Osteoblast (primary cell): ENCODE measurements around the gene SHROOM2. TPM values are rescaled to one million over a fixed set of nuclear protein-coding genes. Genes with fewer than 3 reads are reported as not detected.

ENCODE experiments used
- DNase-seq: peaks from one replicate; pipeline ENCODE4 v3.0.0; 2011; ENCODE audit warnings: low spot score, mixed read lengths; ENCODE audit not compliant: insufficient read length; ENCODE audit errors: missing footprints
- H2AFZ ChIP-seq: 2 replicates; pipeline ENCODE4 v1.6.0; 2011; ENCODE audit warnings: mild to moderate bottlenecking, low read length
- H3K27ac ChIP-seq: 2 replicates; pipeline ENCODE4 v1.5.1; 2011; ENCODE audit warnings: mild to moderate bottlenecking, low read depth, low read length, moderate library complexity
- H3K27me3 ChIP-seq: 2 replicates; pipeline ENCODE4 v1.6.0; 2012; ENCODE audit warnings: mild to moderate bottlenecking, control low read depth, inconsistent platforms, low read length, moderate library complexity; ENCODE audit not compliant: insufficient read depth
- H3K36me3 ChIP-seq: 2 replicates; pipeline ENCODE4 v1.5.1; 2011; ENCODE audit warnings: mild to moderate bottlenecking, low read length, control low read depth, moderate library complexity; ENCODE audit not compliant: insufficient read depth
- H3K4me1 ChIP-seq: 2 replicates; pipeline ENCODE4 v1.5.1; 2011; ENCODE audit warnings: mild to moderate bottlenecking, low read length, control low read depth, moderate library complexity; ENCODE audit not compliant: insufficient read depth
- H3K4me2 ChIP-seq: 2 replicates; pipeline ENCODE4 v1.6.0; 2011; ENCODE audit warnings: mild to moderate bottlenecking, low read length; ENCODE audit not compliant: insufficient read depth
- H3K4me3 ChIP-seq: fragments of 200-600 bp; sonication (generic); 3 replicates; pipeline ENCODE4 v1.5.1; 2012; ENCODE audit warnings: mild to moderate bottlenecking, low read length, inconsistent platforms; ENCODE audit not compliant: insufficient read depth
- H3K79me2 ChIP-seq: 2 replicates; pipeline ENCODE4 v1.6.0; 2012; ENCODE audit warnings: mild to moderate bottlenecking, low read length, control low read depth, inconsistent platforms; ENCODE audit not compliant: insufficient read depth
- H3K9me3 ChIP-seq: 2 replicates; pipeline ENCODE4 v1.5.1; 2011; ENCODE audit warnings: low read depth, low read length, control low read depth
- H4K20me1 ChIP-seq: 2 replicates; pipeline ENCODE4 v1.6.0; 2012; ENCODE audit warnings: mild to moderate bottlenecking, low read length, control low read depth; ENCODE audit not compliant: insufficient read depth
- total RNA-seq: library from RNA; depleted of rRNA; stranded (reverse); fragments of >200 nt; gene quantifications from 2 replicates; pipeline ENCODE4 v1.2.3, GENCODE V29; 2012
- TF ChIP-seq, protein P1 (sequence below): IDR thresholded peaks from 2 replicates; pipeline ENCODE4 v1.5.1; 2011; ENCODE audit warnings: mild to moderate bottlenecking, low read depth, low read length, moderate library complexity; ENCODE audit errors: extremely low read depth

SHROOM2 gene
- total RNA-seq, 1 donor, result 8.0 TPM

- peaks cover 12% of the 10 kb centered on the region for H3K4me1 ChIP-seq
- H3K36me3 ChIP-seq, result no peaks in the 10 kb centered on the region
- TF ChIP-seq, protein P1, sequence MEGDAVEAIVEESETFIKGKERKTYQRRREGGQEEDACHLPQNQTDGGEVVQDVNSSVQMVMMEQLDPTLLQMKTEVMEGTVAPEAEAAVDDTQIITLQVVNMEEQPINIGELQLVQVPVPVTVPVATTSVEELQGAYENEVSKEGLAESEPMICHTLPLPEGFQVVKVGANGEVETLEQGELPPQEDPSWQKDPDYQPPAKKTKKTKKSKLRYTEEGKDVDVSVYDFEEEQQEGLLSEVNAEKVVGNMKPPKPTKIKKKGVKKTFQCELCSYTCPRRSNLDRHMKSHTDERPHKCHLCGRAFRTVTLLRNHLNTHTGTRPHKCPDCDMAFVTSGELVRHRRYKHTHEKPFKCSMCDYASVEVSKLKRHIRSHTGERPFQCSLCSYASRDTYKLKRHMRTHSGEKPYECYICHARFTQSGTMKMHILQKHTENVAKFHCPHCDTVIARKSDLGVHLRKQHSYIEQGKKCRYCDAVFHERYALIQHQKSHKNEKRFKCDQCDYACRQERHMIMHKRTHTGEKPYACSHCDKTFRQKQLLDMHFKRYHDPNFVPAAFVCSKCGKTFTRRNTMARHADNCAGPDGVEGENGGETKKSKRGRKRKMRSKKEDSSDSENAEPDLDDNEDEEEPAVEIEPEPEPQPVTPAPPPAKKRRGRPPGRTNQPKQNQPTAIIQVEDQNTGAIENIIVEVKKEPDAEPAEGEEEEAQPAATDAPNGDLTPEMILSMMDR, result no peak
- DNase-seq, result no peak
- no peak overlapping the region for H3K4me3 ChIP-seq
- no peaks in the 10 kb centered on the region for H3K9me3 ChIP-seq
- no peaks in the 10 kb centered on the region for H4K20me1 ChIP-seq
- H3K27ac ChIP-seq, result no peak overlapping the region
- H3K79me2 ChIP-seq, result no peaks in the 10 kb centered on the region
- H2AFZ ChIP-seq, result no peak overlapping the region
- no peaks in the 10 kb centered on the region for H3K27me3 ChIP-seq
- no peak overlapping the region for H3K4me2 ChIP-seq
These were observed 73.7 kb downstream of the SHROOM2 start for GRCh38 chrX:9859711-9860555.

GRCh38 chrX:9860826-9861225, 74.6 kb downstream of the SHROOM2 start:
- TF ChIP-seq, protein P1, result no peak
- no peak overlapping the region for H3K4me3 ChIP-seq
- H2AFZ ChIP-seq, result no peak overlapping the region
- no peak overlapping the region for H3K4me2 ChIP-seq
- H3K4me1 ChIP-seq, result peaks cover 8% of the 10 kb centered on the region
- H3K79me2 ChIP-seq, result no peaks in the 10 kb centered on the region
- H3K27ac ChIP-seq, result no peak overlapping the region
- H3K27me3 ChIP-seq, result no peaks in the 10 kb centered on the region
- DNase-seq, result no peak
- H3K9me3 ChIP-seq, result no peaks in the 10 kb centered on the region
- no peaks in the 10 kb centered on the region for H4K20me1 ChIP-seq
- H3K36me3 ChIP-seq, result no peaks in the 10 kb centered on the region

DNA sequence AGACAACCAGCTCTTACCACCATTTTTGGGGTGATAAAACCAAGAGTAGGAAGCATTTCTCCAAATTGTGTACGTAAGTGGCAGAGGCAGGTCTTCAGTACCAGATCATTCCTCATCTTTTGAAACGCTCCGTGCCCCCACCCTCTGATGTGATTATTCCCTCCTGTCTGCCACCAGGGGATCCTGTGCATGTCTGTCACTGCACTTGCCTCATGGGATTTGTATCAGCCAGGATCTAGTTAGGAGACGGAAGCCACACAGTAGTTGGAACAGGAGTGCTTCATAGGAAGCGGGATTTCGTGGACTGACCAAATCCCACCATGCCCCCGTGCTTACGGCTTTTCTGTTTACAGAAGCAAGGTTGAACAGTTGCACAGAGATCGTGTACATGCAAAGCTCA, 75.5 kb downstream of the SHROOM2 start:
- Histone ChIP-seq H3K79me2 (no peaks in the 10 kb centered on the region), H4K20me1 (no peaks in the 10 kb centered on the region), H3K4me2 (no peak overlapping the region), H3K27ac (no peak overlapping the region), H3K4me1 (peaks cover 8% of the 10 kb centered on the region), H3K4me3 (no peak overlapping the region), H2AFZ (no peak overlapping the region), H3K27me3 (no peaks in the 10 kb centered on the region), H3K9me3 (no peaks in the 10 kb centered on the region), H3K36me3 (no peaks in the 10 kb centered on the region)
- no peak for DNase-seq
- TF ChIP-seq, protein P1, result no peak

DNA sequence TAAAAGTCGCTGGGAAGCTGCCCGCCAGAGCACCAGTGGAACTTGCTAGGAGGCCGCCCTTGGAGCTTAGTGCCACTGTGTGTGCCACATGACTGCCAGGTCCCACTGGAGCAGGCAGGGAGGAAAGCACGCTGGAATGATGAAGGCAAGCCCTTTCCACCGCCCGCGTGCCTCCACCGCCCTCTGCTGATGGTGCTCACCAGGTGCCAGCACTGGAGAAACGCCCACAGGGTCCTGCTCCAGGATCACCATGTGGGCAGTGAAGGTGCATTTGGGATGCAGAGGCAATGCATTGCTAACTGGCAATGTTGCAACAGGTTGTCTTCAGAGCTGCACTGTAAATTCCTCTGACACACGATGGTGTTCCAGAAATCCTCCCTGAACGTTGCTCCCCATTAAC, 76.3 kb downstream of the SHROOM2 start:
- no peaks in the 10 kb centered on the region for H4K20me1 ChIP-seq
- no peaks in the 10 kb centered on the region for H3K79me2 ChIP-seq
- H2AFZ ChIP-seq, result no peak overlapping the region
- no peaks in the 10 kb centered on the region for H3K9me3 ChIP-seq
- no peak overlapping the region for H3K4me2 ChIP-seq
- no peaks in the 10 kb centered on the region for H3K36me3 ChIP-seq
- TF ChIP-seq, protein P1, result no peak
- H3K27ac ChIP-seq, result no peak overlapping the region
- no peak for DNase-seq
- no peaks in the 10 kb centered on the region for H3K27me3 ChIP-seq
- H3K4me3 ChIP-seq, result no peak overlapping the region
- H3K4me1 ChIP-seq, result peaks cover 8% of the 10 kb centered on the region
